Measurements from ENCODE around the gene NPHP1. TPM values are rescaled to one million over a fixed set of nuclear protein-coding genes. Genes with fewer than 3 reads are reported as not detected.
"Not testable (repeated sequence)": the region's sequence is repeated elsewhere in the genome, so short reads cannot be mapped to it uniquely, and the experiment has no call there.

The NPHP1 gene
- total RNA-seq, 2 experiments from 2014 or later: 0.42 to 0.60 TPM

GRCh38 chr2:110105183-110105582, 99.6 kb downstream of the NPHP1 start:
- H3K27me3 Mint-ChIP-seq (ENCODE audit: low read depth): peaks cover 34% of the 10 kb centered on the region
- H3K27ac Mint-ChIP-seq: no peak overlapping the region
- POLR2A ChIA-PET: no interaction called here

GRCh38 chr2:110104025-110104771, 100.6 kb downstream of the NPHP1 start:
- Mint-ChIP-seq H3K36me3 (ENCODE audit: low read depth) (no peaks in the 10 kb centered on the region), H3K9me3 (ENCODE audit: insufficient read depth) (peaks cover 5% of the 10 kb centered on the region), H3K4me1 (ENCODE audit: low read depth) (peaks cover 16% of the 10 kb centered on the region), H3K27me3 (ENCODE audit: low read depth) (peaks cover 27% of the 10 kb centered on the region), H3K4me3 (no peak overlapping the region), H3K27ac (no peak overlapping the region)
- DNase-seq: no peak
- POLR2A ChIA-PET: no interaction called here
- CTCF ChIA-PET: no interaction called here
- ATAC-seq: no peak

More at GRCh38 chr2:110105183-110105582, 99.6 kb downstream of the NPHP1 start:
- DNase-seq (no peak), ATAC-seq (no peak)
- CTCF ChIA-PET: no interaction called here
- peaks cover 3% of the 10 kb centered on the region for H3K36me3 Mint-ChIP-seq (ENCODE audit: low read depth)
- H3K4me1 Mint-ChIP-seq (ENCODE audit: low read depth): peaks cover 24% of the 10 kb centered on the region
- H3K9me3 Mint-ChIP-seq (ENCODE audit: insufficient read depth): peaks cover 5% of the 10 kb centered on the region
- no peak overlapping the region for H3K4me3 Mint-ChIP-seq

- DNase-seq (no peak), ATAC-seq (no peak)
- peaks cover 20% of the 10 kb centered on the region for H3K27me3 Mint-ChIP-seq (ENCODE audit: low read depth)
- peaks cover 4% of the 10 kb centered on the region for H3K9me3 Mint-ChIP-seq (ENCODE audit: insufficient read depth)
- H3K4me3 Mint-ChIP-seq: no peak overlapping the region
- no peak overlapping the region for H3K27ac Mint-ChIP-seq
- H3K4me1 Mint-ChIP-seq (ENCODE audit: low read depth): peaks cover 15% of the 10 kb centered on the region
- CTCF ChIA-PET: no interaction called here
- no peaks in the 10 kb centered on the region for H3K36me3 Mint-ChIP-seq (ENCODE audit: low read depth)
- POLR2A ChIA-PET: no interaction called here
These were observed 101.5 kb downstream of the NPHP1 start for GRCh38 chr2:110103061-110103961.

- Mint-ChIP-seq H3K4me3 (no peak overlapping the region), H3K27ac (peak overlapping the region; percentile 11), H3K9me3 (ENCODE audit: insufficient read depth) (no peaks in the 10 kb centered on the region), H3K27me3 (ENCODE audit: low read depth) (peaks cover 9% of the 10 kb centered on the region), H3K4me1 (ENCODE audit: low read depth) (peaks cover 15% of the 10 kb centered on the region), H3K36me3 (ENCODE audit: low read depth) (no peaks in the 10 kb centered on the region)
- ChIA-PET POLR2A (no interaction called here), CTCF (no interaction called here)
- DNase-seq (no peak), ATAC-seq (no peak)
These were observed 102.7 kb downstream of the NPHP1 start for GRCh38 chr2:110101901-110102803.

- ChIA-PET POLR2A (no interaction called here), CTCF (no interaction called here)
- H3K27ac Mint-ChIP-seq: peak overlapping the region; percentile 3
- peaks cover 6% of the 10 kb centered on the region for H3K27me3 Mint-ChIP-seq (ENCODE audit: low read depth)
- no peaks in the 10 kb centered on the region for H3K9me3 Mint-ChIP-seq (ENCODE audit: insufficient read depth)
- DNase-seq: peak; percentile 23
- no peak overlapping the region for H3K4me3 Mint-ChIP-seq
- peaks cover 15% of the 10 kb centered on the region for H3K4me1 Mint-ChIP-seq (ENCODE audit: low read depth)
- H3K36me3 Mint-ChIP-seq (ENCODE audit: low read depth): no peaks in the 10 kb centered on the region
- ATAC-seq: peak; percentile 55
These were observed 103.5 kb downstream of the NPHP1 start for GRCh38 chr2:110101280-110101844.

- ATAC-seq; H3K9me3 Mint-ChIP-seq (ENCODE audit: insufficient read depth); CTCF ChIA-PET; H3K4me3 Mint-ChIP-seq; POLR2A ChIA-PET; DNase-seq; H3K27ac Mint-ChIP-seq; H3K36me3 Mint-ChIP-seq (ENCODE audit: low read depth); H3K27me3 Mint-ChIP-seq (ENCODE audit: low read depth): not testable (repeated sequence)
- peaks cover 15% of the 10 kb centered on the region for H3K4me1 Mint-ChIP-seq (ENCODE audit: low read depth)
These were observed 103.9 kb downstream of the NPHP1 start for GRCh38 chr2:110100880-110101279.

GRCh38 chr2:110100480-110100879, 104.3 kb downstream of the NPHP1 start:
- Mint-ChIP-seq H3K27ac (no peak overlapping the region), H3K4me3 (no peak overlapping the region), H3K9me3 (ENCODE audit: insufficient read depth) (no peaks in the 10 kb centered on the region), H3K4me1 (ENCODE audit: low read depth) (peaks cover 15% of the 10 kb centered on the region), H3K27me3 (ENCODE audit: low read depth) (peaks cover 5% of the 10 kb centered on the region), H3K36me3 (ENCODE audit: low read depth) (no peaks in the 10 kb centered on the region)
- DNase-seq: no peak
- CTCF ChIA-PET: no interaction called here
- POLR2A ChIA-PET: no interaction called here
- no peak for ATAC-seq

GRCh38 chr2:110099471-110100225, 105.2 kb downstream of the NPHP1 start:
- H3K9me3 Mint-ChIP-seq (ENCODE audit: insufficient read depth): no peaks in the 10 kb centered on the region
- H3K4me1 Mint-ChIP-seq (ENCODE audit: low read depth): peaks cover 15% of the 10 kb centered on the region
- H3K4me3 Mint-ChIP-seq: no peak overlapping the region
- ChIA-PET CTCF (no interaction called here), POLR2A (no interaction called here)
- ATAC-seq: no peak
- H3K36me3 Mint-ChIP-seq (ENCODE audit: low read depth): no peaks in the 10 kb centered on the region
- H3K27me3 Mint-ChIP-seq (ENCODE audit: low read depth): peaks cover 5% of the 10 kb centered on the region
- no peak overlapping the region for H3K27ac Mint-ChIP-seq
- no peak for DNase-seq

- no peaks in the 10 kb centered on the region for H3K9me3 Mint-ChIP-seq (ENCODE audit: insufficient read depth)
- ATAC-seq (no peak), DNase-seq (no peak)
- H3K27me3 Mint-ChIP-seq (ENCODE audit: low read depth): peaks cover 5% of the 10 kb centered on the region
- ChIA-PET CTCF (no interaction called here), POLR2A (no interaction called here)
- H3K4me1 Mint-ChIP-seq (ENCODE audit: low read depth): peaks cover 15% of the 10 kb centered on the region
- no peak overlapping the region for H3K4me3 Mint-ChIP-seq
- H3K27ac Mint-ChIP-seq: no peak overlapping the region
- H3K36me3 Mint-ChIP-seq (ENCODE audit: low read depth): no peaks in the 10 kb centered on the region
These were observed 105.8 kb downstream of the NPHP1 start for GRCh38 chr2:110099038-110099425.

GRCh38 chr2:110097506-110098220, 107.2 kb downstream of the NPHP1 start:
- H3K27ac Mint-ChIP-seq: no peak overlapping the region
- DNase-seq: no peak
- no peak for ATAC-seq
- H3K27me3 Mint-ChIP-seq (ENCODE audit: low read depth): peaks cover 5% of the 10 kb centered on the region
- CTCF ChIA-PET: no interaction called here
- no peak overlapping the region for H3K4me3 Mint-ChIP-seq
- H3K4me1 Mint-ChIP-seq (ENCODE audit: low read depth): peaks cover 15% of the 10 kb centered on the region
- no peaks in the 10 kb centered on the region for H3K9me3 Mint-ChIP-seq (ENCODE audit: insufficient read depth)
- POLR2A ChIA-PET: no interaction called here
- no peaks in the 10 kb centered on the region for H3K36me3 Mint-ChIP-seq (ENCODE audit: low read depth)

Measured in activated CD8-positive, alpha-beta T cell treated with anti-CD3 and anti-CD28 coated beads, Interleukin-2, amount 10 ng/mL, durations not matched to agents 7 days and 5 days (primary cell).